Measurements from ENCODE around the gene ESYT1.
A peak's percentile ranks its signal among the peaks of the same experiment; 100 is the strongest.

DNA sequence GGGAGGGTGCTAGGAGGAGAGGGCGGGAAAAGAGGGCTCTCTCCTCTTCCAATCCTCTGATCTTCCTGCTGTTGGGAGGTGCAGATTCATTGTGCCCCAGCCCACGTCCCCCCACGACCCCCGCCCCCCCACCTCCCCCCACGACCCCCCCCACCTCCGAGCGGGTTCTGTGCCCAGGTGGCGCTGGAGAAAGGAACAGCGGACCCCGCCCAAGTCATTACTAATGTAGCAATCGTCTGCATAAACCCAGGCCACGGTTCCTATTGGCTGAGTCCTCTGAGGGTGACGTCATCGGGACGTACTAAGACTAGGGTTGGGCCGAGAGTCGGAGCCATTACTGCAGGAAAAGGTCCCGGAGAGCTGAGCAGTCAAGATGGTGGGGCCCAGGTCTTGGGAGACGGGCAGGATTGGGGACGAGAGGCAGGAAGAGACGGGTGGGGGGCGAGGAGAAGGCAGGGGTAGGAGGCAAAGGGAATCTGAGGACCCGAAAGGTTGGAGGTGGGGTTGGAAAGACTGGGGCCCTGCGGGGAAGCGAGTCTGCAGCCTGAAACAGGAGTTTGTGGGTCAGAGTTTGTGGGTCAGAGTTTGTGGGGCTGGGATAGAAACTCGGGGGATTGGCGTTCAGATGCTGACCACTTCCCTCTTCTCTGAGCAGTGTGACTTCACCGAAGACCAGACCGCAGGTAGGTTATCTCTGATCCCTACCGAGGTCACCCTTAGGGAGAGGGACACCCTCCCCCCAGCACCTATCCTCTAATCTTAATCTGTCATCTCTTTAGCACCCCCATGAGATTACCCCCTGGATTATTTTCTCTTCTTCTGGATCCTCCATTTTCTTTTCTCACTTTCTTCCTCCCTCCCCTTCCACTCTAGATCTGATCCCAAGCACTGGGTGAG is 30.2 kb downstream of the ESYT1 start, which contains the start of gene MYL6:
- TF ChIP-seq GATA1 (IDR thresholded peaks at IDR 0.05; ENCODE audit: low read depth, low read length): no peak
- peak; percentile 98 for TF ChIP-seq POLR2A (IDR thresholded peaks at IDR 0.05; ENCODE audit: low read length)
